DND-41 (cell line): Measurements from ENCODE around the gene P3H4.

Experiments
- EZH2 ChIP-seq: IDR thresholded peaks from 3 replicates; pipeline ENCODE4 v1.6.1; 2012; ENCODE audit warnings: borderline replicate concordance, low read depth, mild to moderate bottlenecking, moderate library complexity, low read length, inconsistent platforms; ENCODE audit not compliant: severe bottlenecking
- TF ChIP-seq, protein P1 (sequence below): IDR thresholded peaks from 2 replicates; pipeline ENCODE4 v1.5.1; 2012; ENCODE audit warnings: borderline replicate concordance, low read length, moderate library complexity, mild to moderate bottlenecking; ENCODE audit not compliant: poor library complexity, severe bottlenecking; ENCODE audit errors: extremely low read depth

DNA sequence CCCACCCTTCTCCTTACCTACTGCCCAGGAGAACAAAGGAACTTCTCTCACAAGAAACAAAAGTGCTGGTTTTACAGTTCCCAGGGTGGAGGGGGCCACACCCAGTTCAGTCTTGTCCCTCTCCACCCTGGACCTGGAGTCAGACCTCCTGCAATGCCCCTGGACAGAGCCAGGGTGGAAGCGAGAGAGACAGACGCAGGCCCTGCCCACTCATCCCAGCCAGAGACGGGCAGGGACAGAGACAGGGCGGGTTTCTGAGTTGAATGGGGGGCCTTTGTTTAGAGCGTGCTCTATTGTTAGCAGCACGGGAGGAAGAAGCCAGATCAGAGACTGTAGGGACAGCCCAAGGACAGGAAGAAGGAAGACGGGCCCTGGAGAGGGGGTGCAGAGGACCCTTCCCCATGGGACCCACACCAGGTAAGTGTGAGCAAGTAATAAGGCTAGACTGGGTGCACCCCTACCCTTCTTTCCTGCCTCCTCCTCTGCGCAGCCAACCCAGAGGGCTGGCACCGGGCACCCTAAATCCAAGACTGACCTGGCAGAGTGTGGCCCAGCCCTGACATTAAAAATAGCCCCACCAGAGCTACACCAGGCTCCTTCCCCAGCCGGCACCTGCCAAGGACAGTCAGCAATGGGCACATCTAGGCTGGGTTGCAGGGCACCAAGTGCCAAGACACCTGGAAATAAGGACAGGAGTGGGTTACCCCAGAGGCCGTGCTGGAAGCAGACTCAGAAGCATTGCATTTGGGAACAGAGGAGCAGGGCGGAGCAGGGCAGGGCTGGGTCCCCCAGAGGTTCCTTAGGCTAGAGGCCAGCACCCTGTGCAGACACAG, 36.1 kb downstream of the P3H4 start:
- TF ChIP-seq, protein P1, sequence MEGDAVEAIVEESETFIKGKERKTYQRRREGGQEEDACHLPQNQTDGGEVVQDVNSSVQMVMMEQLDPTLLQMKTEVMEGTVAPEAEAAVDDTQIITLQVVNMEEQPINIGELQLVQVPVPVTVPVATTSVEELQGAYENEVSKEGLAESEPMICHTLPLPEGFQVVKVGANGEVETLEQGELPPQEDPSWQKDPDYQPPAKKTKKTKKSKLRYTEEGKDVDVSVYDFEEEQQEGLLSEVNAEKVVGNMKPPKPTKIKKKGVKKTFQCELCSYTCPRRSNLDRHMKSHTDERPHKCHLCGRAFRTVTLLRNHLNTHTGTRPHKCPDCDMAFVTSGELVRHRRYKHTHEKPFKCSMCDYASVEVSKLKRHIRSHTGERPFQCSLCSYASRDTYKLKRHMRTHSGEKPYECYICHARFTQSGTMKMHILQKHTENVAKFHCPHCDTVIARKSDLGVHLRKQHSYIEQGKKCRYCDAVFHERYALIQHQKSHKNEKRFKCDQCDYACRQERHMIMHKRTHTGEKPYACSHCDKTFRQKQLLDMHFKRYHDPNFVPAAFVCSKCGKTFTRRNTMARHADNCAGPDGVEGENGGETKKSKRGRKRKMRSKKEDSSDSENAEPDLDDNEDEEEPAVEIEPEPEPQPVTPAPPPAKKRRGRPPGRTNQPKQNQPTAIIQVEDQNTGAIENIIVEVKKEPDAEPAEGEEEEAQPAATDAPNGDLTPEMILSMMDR, result no peak
- no peak for TF ChIP-seq EZH2
